Measurements from ENCODE around the gene AMZ2.

AMZ2 gene

DNA sequence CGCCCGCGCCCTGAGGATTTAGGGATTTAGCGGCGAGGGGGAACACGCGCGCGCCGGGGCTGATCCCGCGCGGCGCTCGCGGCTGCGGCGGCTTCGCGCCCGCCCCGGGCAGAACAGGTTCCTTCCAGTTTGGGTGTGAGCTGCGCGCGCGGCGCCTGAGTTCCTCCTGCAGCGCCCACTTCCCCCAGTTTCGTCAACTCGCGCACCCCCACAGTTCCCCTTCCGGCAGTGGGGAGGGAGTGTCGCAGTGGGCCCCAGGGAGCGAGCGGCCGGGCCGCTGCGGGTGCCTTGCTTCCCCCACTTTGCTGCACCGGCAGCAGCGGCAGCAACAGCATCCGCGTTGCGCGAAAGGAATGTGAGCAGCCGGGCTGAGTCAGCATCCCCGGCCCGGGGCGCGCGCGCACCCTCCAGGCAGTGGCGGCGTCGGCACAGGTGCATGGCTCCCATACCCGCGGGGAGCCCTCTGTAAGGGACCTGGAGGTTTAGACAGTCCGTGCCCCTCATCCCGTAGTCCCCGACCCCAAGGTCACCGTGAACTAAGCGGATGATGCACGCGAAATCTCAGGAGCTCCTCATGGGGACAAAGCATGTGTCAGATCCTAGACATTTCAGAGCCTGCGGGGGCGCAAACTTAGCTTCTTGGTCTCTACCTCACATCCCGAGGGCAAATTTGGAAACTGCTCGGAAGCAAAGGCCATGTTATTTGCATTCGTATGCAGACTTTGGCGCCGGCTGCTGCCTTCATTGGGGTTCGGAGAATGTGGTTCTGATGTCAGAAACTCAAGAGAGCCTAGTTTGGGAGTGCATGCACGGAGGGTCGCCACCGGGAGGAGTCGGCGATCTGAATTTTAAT lies 44.2 kb downstream of the AMZ2 start:
- peak; percentile 91 for DNase-seq (ENCODE audit: low spot score)

DNA sequence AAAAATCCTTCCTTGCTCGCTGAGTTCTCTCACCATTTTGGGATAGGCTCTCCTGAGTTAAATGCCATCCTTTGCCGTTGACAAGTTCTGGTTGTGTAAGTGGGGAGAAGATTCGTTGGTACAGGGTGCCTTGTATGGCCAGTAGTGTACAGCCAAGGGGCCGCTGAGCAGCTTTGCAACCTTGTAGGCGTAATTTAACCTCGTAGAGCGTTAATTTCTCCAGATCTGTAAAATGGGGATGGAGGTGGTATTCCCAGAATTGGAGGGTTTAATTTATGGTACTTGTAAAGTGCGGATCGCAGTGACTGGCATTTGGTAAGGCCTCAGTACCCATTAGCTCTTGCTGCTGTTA lies 44.8 kb downstream of the AMZ2 start:
- no peak for DNase-seq (ENCODE audit: low spot score)

DNA sequence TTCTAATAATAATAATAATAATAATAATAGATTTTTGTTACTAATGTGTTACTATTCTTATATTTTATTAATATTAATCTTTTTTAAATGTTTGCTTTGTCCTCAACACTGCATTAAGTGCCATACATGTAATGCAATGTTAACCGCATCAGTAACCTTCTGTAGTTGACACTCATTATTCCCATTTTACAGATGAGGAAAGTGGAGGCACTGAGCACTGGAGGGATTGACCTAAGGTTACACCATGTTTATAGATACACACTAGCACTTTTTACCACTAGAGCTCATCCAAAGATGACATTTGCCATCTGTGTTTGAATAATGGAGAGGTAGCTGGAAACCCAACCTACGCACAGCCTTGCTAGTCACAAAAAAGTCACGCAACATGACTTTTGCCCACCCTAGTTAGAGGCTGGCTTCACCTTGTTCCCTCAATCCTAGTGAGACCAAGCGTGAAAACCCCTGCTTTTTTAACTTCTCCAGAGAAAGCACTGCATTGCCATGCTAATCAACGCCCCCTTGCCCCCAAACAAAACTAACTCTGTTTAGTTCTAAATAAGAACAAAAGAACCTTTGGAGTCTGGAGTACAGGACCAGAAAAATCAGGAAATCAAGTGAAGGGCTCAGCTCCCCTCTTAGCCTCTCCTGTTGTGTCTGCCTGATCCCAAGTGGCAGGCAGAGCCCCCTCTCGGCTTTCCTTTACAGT lies 45.8 kb downstream of the AMZ2 start:
- DNase-seq (ENCODE audit: low spot score) = no peak

DNA sequence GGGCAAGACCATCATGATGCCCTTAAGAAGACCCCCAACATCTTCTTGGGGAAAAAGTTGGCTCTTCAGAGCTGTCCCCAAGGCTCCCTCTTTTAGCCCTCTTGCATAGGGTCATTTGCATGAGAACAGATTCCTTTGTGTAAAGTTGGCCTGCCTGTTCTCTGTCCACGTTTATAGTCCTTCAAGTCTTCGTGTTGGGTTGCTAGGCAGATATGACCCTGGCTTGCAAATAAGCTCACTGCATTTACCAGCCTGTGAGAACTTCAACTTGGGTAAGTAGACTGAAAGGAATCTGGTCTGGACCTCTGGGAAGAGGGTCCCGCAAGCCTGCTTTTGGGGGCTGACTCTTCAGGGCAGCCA lies 46.3 kb downstream of the AMZ2 start:
- DNase-seq (ENCODE audit: low spot score) = no peak

DNA sequence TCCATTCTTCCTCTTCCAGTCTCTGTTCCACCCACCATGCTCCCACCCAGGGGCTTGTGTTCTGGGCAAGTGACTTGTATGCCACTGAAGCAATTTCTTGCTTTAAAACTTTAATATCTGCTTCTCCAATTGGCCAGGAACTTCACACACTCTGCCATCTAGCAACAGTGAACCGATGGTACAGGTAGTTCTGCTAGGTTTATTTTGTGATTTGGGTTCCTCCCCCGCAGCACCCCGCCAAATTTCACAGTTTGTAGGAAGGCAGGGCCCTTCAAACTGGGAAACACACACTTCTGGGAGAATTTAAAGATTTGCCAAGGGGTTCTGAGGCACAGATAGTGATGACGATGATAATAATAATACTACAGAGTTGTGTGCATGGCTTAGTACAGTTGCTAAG lies 46.8 kb downstream of the AMZ2 start:
- no peak for DNase-seq (ENCODE audit: low spot score)

DNA sequence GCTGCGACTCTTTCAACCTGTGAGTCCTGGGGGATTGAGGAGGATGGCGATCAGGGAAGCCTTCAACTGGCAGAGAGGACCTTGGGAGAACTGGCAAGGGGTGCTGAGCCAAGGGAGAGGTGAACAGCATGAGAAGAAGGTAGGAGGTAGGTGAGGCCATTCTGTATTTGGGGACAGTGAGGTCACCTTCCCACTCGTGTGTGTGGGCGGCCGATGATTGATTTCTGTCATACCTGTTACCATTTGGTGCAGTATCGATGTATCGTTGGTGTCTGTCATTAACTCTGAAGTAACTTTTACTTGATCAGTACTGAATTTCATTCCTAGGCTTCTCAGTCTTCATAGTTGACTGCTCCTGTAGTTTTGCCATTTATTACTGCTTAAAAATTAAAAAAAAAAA lies 47.2 kb downstream of the AMZ2 start:
- no peak for DNase-seq (ENCODE audit: low spot score)

DNA sequence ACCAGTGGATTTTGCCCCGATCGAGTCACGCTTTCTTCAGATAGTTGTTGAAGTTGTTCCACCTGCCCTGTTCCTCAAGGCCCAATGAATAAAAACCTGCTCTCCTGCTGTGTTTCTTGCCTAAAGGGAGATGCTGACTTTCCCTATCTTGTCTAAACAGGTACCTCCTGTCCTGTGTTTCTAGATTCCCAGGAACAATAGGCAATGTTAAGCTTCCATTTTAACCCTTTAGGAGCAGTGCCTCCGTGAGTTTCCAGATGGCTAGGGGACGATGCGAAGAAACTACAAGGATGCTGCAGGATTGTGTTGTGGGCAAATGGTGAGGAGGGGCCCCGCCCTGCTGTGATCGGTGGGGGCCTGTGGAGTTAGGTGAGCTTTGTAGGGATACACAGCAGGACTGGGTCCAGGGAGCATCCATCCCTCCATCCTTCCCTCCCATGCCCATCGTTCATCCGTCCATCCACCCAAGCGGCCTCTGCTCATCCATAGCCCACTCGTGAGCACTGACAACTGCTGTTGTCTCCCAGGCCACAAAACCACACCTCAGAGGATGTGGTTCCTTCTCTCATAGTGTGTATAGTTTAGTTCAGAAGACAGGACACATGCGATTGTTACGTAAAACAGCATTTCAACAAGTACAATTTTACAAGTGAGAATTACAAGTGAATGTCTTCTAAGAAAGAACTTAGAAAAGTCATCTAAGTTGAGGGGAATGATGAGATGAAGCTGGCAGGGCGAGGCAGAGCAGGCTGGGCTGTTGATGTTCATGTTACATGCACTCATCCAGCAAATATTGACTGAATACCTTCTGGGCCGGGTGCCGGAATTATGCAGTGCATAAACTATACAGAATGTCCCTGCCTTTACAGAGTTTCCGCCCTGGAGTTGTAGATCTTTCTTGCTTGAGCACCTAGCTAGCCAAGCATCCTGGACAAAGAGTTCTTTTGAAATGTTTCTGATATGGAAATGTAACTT lies 48.7 kb downstream of the AMZ2 start:
- DNase-seq (ENCODE audit: low spot score) = peak; percentile 73

DNA sequence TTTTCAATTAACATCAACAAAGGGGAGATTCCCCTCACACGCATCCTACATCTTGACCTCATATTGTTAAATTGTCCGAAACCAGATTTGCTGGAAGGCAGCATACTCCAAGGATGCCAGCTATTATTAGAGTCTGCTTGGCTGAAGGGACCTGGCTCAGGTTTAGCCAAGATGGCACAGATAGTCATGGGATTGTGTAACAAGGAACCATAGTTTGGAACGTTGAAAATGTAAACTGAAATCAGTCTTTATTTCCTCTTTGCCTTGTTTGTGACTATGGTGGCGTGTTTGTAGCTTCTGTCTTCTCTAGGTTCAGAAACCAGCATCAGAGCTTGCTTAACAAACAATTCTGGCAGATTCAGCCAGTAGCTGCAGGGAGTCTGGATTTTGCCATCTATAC lies 49.4 kb downstream of the AMZ2 start:
- DNase-seq (ENCODE audit: low spot score) = no peak

DNA sequence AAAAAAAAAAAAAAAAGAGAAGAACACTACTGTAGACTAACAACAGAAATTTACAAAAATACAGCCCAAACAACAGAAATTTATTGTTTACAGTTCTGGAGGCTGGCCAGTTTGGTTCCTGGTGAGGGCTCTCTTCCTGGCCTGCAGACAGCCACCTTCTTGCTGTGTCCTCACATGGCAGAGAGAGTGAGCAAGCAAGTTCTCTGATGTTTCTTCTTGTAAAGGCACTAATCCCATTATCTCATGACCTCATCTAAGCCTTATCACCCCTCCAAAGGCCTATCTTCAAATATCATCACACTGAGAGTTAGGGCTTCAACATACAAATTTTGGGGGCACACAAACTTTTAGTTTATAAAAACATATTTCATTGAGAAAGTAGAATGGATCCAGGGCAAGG lies 50.8 kb downstream of the AMZ2 start:
- DNase-seq (ENCODE audit: low spot score) = no peak

DNA sequence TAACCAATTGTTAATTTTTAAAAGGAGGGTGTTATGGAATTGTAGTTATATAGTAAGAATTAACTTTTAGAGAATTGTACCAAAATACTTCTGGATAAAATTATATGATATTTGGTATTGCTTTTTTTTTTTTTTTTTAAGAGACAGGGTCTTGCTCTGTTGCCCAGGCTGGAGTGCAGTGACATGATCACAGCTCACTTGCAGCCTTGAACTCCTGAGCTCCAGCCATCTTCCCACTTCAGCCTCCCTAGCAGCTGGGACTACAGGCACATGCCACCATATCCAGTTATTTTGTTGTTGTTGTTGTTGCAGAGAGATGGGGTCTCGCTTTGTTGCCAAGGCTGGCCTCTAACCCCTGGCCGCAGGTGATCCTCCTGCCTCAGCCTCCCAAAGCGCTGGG lies 52.0 kb downstream of the AMZ2 start:
- DNase-seq (ENCODE audit: low spot score) = no peak

DNA sequence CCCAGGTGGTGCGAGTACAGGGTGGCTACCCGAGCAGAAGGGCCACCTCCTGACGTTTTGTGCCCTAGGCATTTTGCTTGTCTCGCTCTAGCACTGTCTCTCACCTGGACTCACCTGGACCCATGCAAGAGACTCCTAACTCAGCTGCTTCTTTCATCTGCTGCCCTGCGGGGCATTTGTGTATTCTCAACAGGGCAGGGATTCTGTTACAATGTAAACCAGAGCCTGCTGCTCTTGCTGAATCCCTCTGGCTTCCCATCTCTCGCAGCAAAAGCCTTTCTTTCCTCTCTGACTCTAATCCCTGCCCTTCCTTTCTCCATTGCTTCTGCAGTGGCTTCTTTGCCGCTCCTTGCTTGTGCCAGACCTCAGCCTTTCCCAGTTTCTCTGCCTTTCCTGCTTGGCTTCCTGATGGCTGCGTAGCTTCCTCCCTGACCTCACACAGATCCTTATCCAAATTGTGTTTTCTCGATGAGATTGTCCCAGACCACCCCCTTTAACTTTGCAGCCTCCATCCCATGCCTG lies 53.7 kb downstream of the AMZ2 start:
- DNase-seq (ENCODE audit: low spot score) = no peak

DNA sequence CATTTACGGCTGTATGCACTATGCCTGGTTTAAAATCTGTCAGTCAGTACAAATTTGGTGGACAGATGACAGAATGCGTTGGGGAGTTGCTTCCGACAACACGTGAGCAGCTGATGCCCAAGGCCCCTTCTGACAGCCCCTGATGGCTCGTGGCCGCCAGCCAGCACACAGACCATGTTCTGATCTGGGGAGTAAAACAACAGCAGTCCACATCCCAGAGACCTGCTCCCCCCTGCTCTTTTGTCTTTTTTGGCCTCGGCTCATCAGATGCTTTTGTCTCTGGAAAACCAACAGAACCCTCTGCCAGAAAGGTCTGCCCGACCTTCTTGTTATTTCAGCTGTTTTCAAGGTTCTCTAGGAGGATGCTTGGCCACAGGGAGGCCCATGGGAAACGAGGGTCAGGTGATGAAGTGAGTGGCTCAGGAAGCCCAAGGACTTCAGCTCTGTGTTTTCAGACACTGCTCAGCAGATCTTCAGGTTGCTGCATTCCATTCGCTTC lies 54.3 kb downstream of the AMZ2 start:
- no peak for DNase-seq (ENCODE audit: low spot score)

DNA sequence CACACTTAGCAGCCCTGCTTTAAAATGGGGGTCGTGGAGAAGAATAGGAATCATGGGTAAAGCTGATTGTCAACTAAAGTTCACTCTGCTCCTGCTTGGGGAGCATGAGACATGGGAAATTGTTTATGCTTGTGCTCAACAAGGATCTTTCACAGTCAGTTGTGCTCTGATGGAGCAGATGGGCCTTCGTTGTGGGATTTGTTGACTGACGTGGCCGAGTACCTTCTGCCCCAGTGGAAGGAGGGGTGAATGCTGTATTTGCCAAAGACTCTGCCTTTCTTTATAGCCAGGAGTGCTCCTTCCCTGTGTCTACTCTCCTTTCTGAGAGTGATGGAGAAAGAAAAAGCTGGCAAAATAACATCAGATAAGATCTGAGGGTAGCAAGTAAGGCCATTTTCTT lies 54.8 kb downstream of the AMZ2 start:
- DNase-seq (ENCODE audit: low spot score) = no peak

DNA sequence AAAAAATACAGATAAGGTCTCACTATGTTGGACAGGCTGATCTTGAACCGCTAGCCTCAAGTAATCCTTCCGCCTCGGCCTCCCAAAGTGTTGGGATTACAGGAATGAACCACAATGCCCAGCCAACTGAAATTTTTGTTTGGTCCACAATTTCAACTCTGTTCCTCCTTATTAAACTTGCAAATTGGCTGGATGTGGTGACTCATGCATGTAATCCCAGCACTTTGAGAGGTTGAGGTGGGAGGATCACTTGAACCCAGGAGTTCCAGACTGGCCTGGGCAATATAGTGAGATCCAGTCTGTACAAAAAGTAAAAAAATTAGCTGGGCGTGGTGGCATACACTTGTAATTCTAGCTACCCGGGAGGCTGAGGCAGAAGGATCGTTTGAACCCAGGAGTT lies 56.9 kb downstream of the AMZ2 start:
- no peak for DNase-seq (ENCODE audit: low spot score)

DNA sequence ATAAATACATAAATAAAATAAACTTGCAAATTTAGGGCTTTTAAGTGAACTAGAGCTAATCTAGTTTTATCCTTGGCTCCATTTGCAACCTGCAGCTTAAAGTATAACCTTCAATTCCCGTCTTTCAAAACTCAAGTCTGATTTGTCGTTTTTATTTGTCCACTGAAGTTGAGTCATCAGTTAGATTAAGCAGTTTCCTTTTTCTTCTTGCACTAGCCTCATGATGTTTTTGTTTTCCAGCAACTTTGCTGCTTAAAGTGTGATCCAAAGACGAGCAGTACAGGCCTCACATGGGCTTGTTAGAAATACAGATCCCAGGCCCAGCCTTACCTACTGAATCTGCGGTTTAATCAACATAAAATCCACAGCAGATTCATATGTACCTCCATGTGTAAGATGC lies 57.3 kb downstream of the AMZ2 start:
- DNase-seq (ENCODE audit: low spot score) = no peak
